A673 (cell line): ENCODE measurements around the gene PHKA2. TPM values are rescaled to one million over a fixed set of nuclear protein-coding genes. Genes with fewer than 3 reads are reported as not detected.

Source experiments
- BruUV-seq: library from RNA; stranded (reverse); fragments of 400-500 nt; replicated peaks from 2 replicates; lab custom pipeline; 2021; lab: Mats Ljungman, UMichigan
- CTCF ChIA-PET: fragments of 300-600 bp; sonication (Branson Sonifier 250); formaldehyde crosslinking; loops from one replicate; lab custom pipeline; 2022; ENCODE audit warnings: antibody characterized with exemption; lab: Charles Lee
- POLR2A ChIA-PET: fragments of 300-600 bp; sonication (Branson Sonifier 250); formaldehyde crosslinking; loops from one replicate; lab custom pipeline; 2022; ENCODE audit warnings: antibody characterized with exemption; ENCODE audit not compliant: low non-redundant PET; lab: Charles Lee
- DNase-seq: peaks from one replicate; pipeline ENCODE4 v3.0.0-alpha.2; 2015; ENCODE audit warnings: low spot score
- H3K27ac ChIP-seq: fragments of 200-600 bp; sonication (generic); 2 replicates; pipeline ENCODE4 v1.5.1; 2016; ENCODE audit warnings: mixed run types, low read depth, mild to moderate bottlenecking, mixed read lengths, antibody characterized with exemption, low read length; ENCODE audit not compliant: poor library complexity, severe bottlenecking
- H3K27me3 ChIP-seq: fragments of 200-600 bp; sonication (generic); replicated peaks from 2 replicates; pipeline ENCODE4 v1.6.1; 2017; ENCODE audit warnings: mixed run types, low read depth, mild to moderate bottlenecking, mixed read lengths, antibody characterized with exemption, low read length; ENCODE audit not compliant: insufficient read depth, poor library complexity
- H3K36me3 ChIP-seq: fragments of 200-600 bp; sonication (generic); 2 replicates; pipeline ENCODE4 v1.6.1; 2016; ENCODE audit warnings: mixed run types, mild to moderate bottlenecking, mixed read lengths, antibody characterized with exemption, low read length; ENCODE audit not compliant: insufficient read depth, poor library complexity, severe bottlenecking
- H3K4me1 ChIP-seq: fragments of 200-600 bp; sonication (generic); 2 replicates; pipeline ENCODE4 v1.6.1; 2017; ENCODE audit warnings: mixed run types, mild to moderate bottlenecking, mixed read lengths, antibody characterized with exemption, low read length; ENCODE audit not compliant: insufficient read depth, poor library complexity, severe bottlenecking
- H3K4me3 ChIP-seq: fragments of 200-600 bp; sonication (generic); 2 replicates; pipeline ENCODE4 v1.5.1; 2016; ENCODE audit warnings: low read depth, mixed run types, mild to moderate bottlenecking, mixed read lengths, low read length; ENCODE audit not compliant: poor library complexity, severe bottlenecking
- H3K9me3 ChIP-seq: fragments of 200-600 bp; sonication (generic); 2 replicates; pipeline ENCODE4 v1.6.1; 2016; ENCODE audit warnings: mixed run types, low read depth, mild to moderate bottlenecking, mixed read lengths, antibody characterized with exemption, low read length; ENCODE audit not compliant: poor library complexity, severe bottlenecking
- CTCF ChIP-seq: fragments of 300-800, 200-600 bp; sonication (generic); conservative IDR thresholded peaks from 2 replicates; pipeline ENCODE4 v1.5.1; 2017; ENCODE audit warnings: low read depth, mild to moderate bottlenecking, antibody characterized with exemption, low read length, moderate library complexity, mixed read lengths
- EZH2 ChIP-seq: fragments of 200-600 bp; sonication (generic); IDR thresholded peaks from 2 replicates; pipeline ENCODE4 v1.6.1; 2017; ENCODE audit warnings: borderline replicate concordance, low read depth, mild to moderate bottlenecking, mixed read lengths, antibody characterized with exemption, low read length; ENCODE audit not compliant: poor library complexity, severe bottlenecking
- intact Hi-C: fragments of 100-400 bp; cut with micrococcal nuclease; formaldehyde crosslinking; loops from one replicate; pipeline ENCODE4 v1.10.0; 2022; ENCODE audit not compliant: unreplicated experiment
- total RNA-seq: library from RNA; stranded (reverse); gene quantifications from 2 replicates; pipeline ENCODE4 v1.2.3, GENCODE V29; 2021

Gene PHKA2
- total RNA-seq, 1 experiment from 2014 or later: 31.4 TPM

GRCh38 chrX:18892899-18893298 lies 91.0 kb downstream of the PHKA2 start:
- no peak for DNase-seq
- H3K4me3 ChIP-seq: no peak overlapping the region
- H3K27me3 ChIP-seq: no peaks in the 10 kb centered on the region
- CTCF ChIA-PET: no interaction called here
- no peaks in the 10 kb centered on the region for H3K36me3 ChIP-seq
- H3K9me3 ChIP-seq: no peaks in the 10 kb centered on the region
- intact Hi-C loops: no loop called here
- BruUV-seq: no TSS peak
- no peak for TF ChIP-seq EZH2
- TF ChIP-seq CTCF: no peak
- POLR2A ChIA-PET: no interaction called here
- H3K27ac ChIP-seq: no peak overlapping the region
- peaks cover 28% of the 10 kb centered on the region for H3K4me1 ChIP-seq

DNA sequence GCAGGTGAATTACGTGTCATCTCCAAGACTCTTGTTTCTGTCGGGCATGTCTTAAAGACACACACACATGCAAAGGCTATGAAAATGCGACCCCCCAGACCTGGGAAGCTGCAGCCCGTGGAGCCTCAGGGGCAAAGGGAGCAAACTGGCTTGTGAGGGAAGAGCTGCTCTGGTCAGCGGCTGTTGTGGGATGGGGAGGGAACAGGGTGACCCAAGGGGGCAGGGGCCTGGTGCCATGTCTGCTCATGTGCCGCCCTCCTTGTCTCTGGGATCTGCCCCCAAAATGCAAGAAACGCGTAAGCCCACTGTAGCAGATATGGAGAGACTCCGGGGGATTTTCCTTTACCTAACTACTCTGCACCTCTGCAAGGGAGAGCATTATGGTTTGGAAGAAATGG lies 92.4 kb downstream of the PHKA2 start:
- intact Hi-C loops: no loop called here
- Histone ChIP-seq H3K4me3 (no peak overlapping the region), H3K36me3 (no peaks in the 10 kb centered on the region), H3K27ac (no peak overlapping the region), H3K4me1 (peaks cover 37% of the 10 kb centered on the region), H3K9me3 (no peaks in the 10 kb centered on the region), H3K27me3 (no peaks in the 10 kb centered on the region)
- ChIA-PET CTCF (no interaction called here), POLR2A (no interaction called here)
- BruUV-seq: no TSS peak
- TF ChIP-seq CTCF (no peak), EZH2 (no peak)
- DNase-seq: no peak

DNA sequence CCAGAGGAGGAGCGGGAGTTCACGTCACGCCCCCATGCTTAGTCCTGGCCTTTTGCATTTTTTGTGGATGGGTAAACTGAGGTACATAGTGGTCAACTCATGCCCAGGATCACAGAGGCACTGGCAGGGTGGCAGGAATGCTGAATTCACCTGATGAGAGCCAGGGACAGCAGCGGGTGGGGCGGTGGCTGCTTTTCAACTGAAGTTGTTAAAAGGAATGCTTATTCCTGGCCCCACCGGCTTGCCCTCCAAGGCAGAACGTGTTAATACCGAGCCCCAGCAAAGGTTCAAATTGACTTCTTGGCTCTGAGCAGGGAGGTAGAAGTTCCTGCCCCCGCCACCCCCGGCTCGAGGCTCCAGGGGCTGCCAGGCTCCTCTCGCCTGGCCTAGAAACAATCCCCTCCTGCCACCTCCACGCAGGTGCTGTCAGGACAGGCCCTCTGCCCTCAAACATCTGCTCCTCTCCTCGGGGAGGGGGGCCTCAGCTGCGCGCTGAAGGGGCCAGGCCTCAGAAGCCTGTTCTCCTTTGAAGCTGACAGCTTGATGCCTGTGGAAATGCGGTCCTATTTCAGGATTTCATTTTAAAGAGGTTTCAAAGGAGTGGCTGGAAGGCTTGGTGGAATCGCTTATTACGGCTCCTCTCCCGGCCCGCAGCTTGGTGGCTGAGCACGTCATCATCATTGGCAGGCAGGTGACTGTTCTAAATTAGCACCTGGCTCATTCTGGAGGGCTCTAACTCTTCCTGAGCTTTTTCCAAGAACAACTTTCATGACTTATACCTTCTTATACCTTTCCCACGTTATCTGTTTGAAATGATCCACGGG lies 93.0 kb downstream of the PHKA2 start:
- POLR2A ChIA-PET: no interaction called here
- intact Hi-C loops: no loop called here
- Histone ChIP-seq H3K9me3 (no peaks in the 10 kb centered on the region), H3K27me3 (no peaks in the 10 kb centered on the region), H3K36me3 (no peaks in the 10 kb centered on the region), H3K27ac (no peak overlapping the region), H3K4me3 (no peak overlapping the region), H3K4me1 (peaks cover 40% of the 10 kb centered on the region)
- no TSS peak for BruUV-seq
- CTCF ChIA-PET: no interaction called here
- no peak for DNase-seq
- TF ChIP-seq EZH2: no peak
- TF ChIP-seq CTCF: no peak
